ENCODE results near the gene CUX1.
"Not testable (repeated sequence)": the region's sequence is repeated elsewhere in the genome, so short reads cannot be mapped to it uniquely, and the experiment has no call there.

Gene CUX1

DNA sequence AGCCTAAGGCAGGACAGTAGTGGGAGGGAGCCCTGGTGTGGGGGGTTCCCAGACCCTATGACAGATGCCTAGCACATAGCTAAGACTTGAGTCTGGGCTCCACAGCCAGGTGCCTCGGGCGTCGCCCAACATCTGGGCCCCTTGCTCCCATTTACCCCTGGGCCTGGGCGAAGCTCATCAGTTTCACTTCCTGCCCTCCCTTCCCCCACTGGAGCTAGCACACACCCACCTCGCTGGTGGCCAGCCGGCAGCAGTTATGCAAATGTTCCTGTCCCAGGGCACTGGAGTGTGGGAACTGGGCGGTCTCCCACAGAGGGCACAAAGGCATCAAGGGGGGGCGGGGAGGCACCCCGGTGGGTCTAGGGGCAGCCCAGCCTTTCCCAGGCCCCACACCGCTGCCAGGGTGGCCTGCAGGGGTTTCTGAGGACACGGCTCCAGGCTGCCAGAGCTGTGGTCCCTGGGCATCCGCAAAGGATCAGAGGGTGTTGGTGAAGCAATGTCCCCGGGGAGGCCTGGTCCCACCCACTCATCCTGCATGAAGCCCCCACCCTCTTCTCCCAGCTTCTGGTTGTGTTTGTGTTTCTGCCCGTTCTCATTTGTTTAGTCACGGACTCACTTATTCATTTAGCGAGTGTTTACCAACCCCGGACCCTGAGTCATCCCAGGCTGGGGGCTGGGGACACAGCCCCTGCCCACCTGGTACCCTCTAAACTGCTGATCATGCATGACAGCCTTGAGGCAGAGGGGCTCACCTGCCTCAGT, 489.7 kb downstream of the CUX1 start:
- no peak for DNase-seq (ENCODE audit: low read depth in 2 of 2)

DNA sequence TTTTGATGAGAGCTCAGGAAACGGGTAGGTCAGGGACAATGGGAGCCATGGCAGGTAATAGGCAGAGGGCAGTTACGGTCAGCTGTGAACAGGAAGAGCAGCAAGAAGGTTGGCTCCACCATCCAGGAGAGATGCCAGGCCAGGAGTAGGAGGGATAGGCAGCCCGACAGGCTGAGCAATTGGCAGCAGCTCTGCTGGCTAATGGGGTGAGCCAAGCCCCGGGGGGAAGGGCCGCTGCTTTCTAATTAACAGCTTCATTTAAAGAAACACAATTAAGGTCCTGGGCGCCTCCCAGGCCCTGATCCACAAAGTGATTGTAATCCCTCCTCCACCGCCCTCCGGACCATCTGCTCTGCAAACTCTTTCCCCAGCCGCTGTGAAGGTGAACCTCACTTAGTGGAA, 493.0 kb downstream of the CUX1 start:
- no peak for DNase-seq (ENCODE audit: low read depth in 2 of 2)

DNA sequence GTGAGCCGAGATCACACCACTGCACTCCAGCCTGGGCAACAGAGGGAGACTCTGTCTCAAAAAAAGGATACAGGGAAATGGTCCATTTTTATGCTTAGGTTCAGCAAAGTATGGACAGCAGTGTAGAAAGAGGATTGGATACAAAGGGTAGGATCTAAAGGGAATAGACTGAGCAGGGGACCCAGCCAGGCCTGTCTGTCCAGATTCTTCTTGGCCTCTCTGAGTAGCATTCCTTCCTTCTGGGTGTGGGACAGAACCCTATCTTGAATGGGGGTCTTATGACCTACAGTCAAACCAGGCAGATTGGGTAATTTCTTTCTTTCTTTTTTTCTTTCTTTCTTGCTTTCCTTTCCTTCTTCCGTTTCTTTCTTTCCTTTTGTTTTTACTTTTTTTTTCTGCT, 494.9 kb downstream of the CUX1 start:
- no peak for DNase-seq (ENCODE audit: low read depth in 2 of 2)

DNA sequence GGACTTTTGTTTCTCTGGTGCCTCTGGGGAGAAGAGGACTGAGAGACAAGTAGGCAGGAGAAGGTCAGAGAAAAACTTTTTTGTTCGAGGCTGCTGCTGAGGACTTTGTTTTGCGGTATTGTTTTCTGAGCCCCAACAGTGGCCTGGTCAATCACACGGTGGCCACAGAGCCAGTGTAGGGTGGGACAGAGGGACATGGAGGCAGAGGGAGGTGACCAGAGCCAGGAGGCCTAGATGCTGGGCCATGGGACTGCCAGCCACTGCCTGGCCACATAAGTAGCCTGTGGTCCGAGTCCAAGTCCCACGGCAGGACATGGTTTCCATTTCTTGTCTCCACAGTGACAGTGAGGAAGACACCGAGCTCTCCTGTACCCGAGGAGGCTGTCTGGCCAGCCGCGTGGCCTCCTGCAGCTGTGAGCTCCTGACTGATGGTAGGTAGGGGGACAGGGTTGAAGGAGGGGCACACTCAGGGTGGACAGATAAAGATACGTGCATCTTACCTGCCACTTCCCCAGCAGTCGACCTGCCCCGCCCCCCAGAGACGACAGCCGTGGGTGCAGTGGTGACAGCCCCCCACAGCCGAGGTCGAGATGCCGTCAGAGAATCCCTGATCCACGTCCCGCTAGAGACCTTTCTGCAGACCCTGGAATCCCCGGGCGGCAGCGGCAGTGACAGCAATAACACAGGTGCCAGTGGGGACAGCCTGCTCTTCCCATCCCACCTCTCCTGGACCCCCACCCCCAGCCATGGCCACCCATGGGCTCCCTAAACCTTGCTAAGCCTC, 496.8 kb downstream of the CUX1 start:
- no peak for DNase-seq (ENCODE audit: low read depth in 2 of 2)

DNA sequence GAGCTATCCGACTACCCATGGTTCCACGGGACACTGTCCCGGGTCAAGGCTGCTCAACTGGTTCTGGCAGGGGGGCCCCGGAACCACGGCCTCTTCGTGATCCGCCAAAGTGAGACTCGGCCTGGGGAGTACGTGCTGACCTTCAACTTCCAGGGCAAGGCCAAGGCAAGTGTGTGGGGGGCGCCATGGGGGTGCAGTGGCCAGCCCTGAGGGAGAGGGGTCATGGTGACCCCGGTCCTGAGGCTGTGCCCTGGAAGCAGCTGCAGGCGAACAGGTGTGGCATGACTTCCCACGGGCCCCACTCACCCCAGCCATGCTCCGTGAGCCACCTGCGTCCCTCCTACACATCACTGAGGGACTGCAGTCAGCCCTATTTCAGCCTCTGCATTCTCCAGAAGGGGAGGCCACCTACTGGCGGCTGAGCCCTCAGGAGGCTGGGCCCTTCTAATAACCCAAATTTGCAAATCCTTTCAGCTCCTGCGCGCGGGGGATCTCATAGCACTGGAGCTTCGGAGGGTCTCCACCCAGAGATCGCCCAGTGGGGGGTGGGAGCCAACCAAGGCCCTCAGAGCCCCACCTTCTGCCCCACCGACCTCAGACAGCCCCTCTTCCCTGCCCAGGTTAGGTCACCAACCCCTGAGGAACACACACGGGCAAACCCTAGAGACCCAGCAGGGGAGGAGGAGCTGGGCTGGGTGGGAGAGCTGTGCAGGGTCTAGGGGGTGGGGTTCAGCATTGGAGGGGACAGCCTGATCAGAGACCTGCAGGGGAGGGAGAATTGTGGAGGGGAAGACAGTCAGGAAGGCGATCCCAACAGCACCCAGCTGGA, 500.0 kb downstream of the CUX1 start:
- DNase-seq (ENCODE audit: low read depth in 2 of 2) = no peak

DNA sequence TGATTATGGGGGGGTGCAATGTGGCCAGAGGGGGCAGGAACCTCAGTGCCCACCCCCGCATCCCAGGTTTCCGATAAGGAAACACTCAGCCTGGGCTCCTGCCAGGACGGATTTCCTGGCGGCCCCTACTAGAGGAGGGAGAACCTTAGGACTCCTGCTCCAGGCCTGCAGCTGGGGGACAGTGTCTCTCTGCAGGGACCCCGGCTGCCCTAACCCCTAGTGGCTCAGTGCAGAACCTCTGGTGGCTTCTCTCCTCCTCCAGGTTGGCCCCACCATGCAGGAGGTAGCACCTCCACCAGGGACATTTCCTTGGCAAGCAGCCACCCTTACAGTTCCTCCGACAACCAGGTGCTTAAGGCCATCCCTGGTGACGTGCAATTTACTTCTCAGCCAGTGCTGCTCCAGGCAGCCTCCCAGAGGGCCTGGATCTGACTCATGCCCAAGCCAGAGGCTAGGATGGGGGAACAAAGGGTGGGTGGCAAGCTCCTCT, 501.1 kb downstream of the CUX1 start:
- no peak for DNase-seq (ENCODE audit: low read depth in 2 of 2)

DNA sequence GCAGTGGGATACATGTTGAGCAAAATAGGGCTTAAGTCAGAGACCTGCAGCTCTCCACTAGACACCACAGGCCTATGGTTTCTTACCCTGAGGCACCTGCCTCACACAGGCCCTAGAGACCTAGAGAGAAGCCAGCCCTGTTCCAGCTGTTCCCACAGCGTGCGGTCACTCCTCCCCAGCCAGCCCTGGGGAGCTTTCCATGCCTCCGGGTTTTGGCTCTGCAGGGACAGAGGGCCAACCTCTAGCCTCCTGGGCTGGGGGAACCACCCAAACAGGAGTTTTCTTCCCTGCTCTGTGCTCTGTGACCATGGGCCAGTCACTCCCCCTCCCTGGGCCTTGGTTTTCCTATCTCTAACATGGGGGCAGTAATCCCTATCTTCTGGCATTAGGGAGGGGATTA, 502.2 kb downstream of the CUX1 start:
- DNase-seq (ENCODE audit: low read depth in 2 of 2) = no peak

DNA sequence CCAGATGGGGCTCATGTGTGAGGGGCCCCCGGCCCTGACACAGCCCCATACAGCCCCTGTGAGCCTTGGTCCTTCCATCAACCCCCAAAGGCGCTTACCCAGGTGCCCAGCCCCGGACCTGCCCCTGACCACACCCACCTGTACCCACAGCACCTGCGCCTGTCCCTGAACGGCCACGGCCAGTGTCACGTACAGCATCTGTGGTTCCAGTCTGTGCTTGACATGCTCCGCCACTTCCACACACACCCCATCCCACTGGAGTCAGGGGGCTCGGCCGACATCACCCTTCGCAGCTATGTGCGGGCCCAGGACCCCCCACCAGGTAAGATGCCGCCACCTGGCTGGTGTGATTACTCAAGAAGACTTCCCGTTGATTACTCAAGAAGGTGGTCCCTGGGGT, 502.8 kb downstream of the CUX1 start:
- DNase-seq (ENCODE audit: low read depth in 2 of 2) = no peak

DNA sequence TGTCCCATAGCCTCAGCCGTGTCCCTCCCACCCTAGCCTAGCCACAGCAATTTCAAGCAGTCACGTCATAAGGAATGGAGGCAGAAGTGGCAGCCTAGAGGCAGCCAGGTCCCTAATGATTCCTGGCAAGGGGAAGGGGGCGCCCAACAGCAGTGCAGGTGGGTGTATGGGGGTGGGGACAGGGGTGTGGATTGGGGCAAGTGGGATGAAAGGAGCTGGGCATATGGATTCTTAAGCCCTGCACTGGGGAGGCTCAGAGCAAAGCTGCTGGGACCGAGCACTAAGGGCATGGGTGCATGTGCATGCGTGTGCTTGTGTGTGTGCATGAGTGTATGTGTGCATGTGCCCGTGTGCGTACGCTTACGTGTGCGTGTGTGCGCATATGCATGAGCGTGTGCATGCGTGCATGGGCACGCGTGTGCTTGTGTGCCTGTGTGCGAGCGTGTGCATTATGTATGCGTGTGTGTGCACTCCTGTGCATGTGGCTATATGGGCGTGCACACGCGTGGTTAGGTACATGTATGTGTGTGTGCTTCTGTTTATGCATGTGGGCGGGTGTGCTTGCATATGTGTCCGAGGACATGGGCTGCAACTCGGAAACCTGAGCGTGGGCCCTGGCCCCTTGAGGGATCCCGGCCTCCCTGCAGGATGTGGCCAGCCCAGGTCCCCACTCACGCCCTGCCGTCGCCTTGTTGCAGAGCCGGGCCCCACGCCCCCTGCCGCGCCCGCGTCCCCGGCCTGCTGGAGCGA, 503.4 kb downstream of the CUX1 start:
- DNase-seq (ENCODE audit: low read depth in 2 of 2) = no peak

DNA sequence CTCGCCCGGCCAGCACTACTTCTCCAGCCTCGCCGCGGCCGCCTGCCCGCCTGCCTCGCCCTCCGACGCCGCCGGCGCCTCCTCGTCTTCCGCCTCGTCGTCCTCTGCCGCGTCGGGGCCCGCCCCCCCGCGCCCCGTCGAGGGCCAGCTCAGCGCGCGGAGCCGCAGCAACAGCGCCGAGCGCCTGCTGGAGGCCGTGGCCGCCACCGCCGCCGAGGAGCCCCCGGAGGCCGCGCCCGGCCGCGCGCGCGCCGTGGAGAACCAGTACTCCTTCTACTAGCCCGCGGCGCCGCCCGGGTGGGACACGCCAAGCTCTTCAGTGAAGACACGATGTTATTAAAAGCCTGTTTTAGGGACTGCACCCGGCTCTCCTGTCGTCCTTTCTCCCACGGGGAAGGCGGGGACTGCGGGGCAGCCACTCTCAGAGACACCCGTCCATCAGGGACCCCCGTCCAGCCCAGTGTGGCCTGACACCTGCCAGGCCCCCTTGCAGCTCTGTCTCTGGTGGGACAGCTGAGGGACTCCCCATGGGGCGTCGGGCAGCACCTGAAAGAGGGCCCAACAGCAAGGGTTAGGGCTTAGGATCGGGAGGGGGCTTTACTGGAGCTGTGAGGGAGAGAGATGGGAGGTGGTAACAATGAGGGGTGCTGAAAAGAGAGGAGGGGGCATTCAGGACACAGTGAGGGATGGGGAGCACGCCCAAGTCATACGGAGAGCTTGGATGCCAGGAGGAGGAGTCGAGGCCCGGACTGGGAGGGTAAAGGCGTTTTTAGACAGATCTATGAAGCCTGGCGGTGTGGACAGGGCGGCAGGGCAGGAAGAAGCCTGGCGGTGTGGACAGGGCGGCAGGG, 504.1 kb downstream of the CUX1 start:
- DNase-seq (ENCODE audit: low read depth in 2 of 2) = no peak

DNA sequence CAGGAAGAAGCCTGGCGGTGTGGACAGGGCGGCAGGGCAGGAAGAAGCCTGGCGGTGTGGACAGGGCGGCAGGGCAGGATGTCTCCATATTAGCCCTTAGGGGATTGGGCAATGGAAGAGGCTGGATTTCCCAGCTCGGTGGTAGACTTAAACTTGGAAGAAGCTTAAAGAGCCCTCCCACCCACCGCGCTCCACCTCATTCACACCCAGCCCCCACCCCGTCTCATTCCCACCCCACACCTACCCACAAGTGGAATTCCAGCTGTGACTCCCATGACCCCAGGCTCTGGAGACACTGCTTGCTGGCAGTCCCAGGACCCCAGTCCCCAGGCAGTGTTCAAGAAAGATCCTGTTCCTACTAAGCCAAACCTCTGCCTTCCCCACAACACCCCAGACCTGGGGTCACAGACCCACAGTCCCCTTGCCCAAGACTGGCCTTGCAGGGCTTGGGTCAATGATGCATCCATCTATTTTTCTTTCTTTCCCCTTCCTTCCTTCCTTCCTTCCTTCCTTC, 504.8 kb downstream of the CUX1 start:
- DNase-seq (ENCODE audit: low read depth in 2 of 2) = no peak

DNA sequence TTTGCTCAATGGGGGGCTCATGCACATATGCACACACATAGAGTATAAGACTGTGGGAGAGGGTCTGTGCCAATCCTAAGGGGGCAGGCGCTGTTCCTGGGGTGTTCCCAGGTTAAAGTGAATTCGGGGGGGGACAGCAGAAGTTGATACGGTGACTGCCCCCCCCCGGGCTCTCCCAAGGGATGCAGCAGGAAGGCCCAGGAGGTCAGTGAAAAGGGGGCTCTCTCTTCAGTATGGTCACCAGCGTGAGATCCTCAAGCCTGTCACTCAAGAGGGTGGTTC, 506.4 kb downstream of the CUX1 start:
- DNase-seq (ENCODE audit: low read depth in 2 of 2) = no peak

DNA sequence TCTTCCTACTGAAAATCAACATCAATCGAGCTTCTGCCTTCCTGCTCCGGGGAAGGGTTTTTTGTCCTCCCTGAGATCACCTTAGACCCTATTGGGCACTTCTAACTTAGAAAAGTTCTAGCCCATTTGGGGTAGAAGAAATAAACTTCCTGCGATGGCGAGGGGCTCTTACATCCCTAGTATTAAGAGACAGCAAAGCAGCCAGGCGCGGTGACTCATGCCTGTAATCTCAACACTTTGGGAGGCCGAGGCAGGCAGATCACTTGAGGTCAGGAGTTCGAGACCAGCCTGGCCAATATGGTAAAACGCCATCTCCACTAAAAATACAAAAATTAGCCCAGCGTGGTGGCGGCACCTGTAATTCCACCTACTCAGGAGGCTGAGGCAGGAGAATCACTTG, 507.7 kb downstream of the CUX1 start:
- DNase-seq (ENCODE audit: low read depth in 2 of 2) = not testable (repeated sequence)

DNA sequence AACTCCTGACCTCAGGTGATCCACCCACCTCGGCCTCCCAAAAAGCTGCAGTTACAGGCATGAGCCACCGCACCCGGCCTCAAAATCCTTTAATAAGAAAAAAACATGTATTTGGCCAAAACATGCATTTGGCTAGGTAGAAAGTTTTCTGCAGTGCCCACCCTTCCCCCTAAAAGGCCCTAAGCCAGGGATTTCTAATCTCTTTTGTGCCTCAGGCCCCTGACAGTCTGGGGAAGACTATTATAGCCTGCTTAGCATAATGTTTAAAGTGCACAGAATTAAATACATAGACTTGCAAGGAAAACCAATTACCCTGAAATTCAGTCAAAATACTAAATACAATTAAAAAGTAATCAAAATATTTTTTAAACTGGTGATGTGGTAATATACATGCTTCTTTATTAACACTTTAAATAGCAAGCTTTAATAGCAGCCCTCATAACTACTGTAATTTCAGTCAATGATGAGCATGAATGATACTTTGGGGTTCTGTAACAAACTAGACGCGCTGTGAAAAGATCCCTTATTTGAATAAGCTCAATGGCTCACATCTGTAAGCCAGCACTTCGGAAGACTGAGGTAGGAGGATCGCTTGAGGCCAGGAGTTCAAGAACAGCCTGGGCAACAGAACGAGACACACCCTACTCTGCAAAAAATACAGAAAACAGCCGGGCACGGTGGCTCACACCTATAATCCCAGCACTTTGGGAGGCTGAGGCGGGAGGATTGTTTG, 508.9 kb downstream of the CUX1 start:
- DNase-seq (ENCODE audit: low read depth in 2 of 2) = no peak

DNA sequence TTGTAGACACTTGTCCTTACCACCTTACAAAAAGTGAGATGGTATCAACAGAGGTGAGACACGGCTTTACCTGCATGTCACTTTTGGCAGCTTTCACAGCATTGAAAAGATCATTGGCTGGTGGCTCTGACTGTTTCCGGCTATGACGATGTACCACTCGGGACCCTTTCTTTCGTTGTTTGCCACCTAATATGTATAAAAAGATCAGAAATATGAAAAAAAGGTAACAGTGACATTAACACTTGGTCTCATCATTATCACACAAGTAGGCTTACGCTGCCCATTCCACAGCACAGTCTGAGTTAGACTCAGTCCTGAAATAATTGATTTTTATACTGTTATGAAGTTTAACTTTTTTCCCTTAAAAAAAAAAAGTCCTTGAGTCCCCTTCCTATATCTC, 509.8 kb downstream of the CUX1 start:
- DNase-seq (ENCODE audit: low read depth in 2 of 2) = not testable (repeated sequence)

DNA sequence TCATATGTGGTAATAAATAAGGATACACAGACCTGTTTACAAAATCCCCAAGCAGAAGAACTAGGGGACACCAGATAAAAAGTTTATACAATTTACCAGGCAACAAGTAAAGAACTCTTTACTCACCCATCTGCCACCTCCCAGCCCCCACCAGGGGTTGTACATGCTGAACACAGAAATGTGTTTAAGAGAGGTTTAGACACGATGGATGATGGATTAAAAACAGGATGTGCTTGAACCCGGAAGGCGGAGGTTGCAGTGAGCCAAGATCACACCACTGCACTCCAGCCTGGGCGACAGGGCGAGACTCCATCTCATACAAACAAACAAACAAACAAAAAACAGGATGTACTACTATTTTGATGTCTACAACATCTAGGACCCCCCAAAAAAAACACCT, 511.4 kb downstream of the CUX1 start:
- DNase-seq (ENCODE audit: low read depth in 2 of 2) = not testable (repeated sequence)

DNA sequence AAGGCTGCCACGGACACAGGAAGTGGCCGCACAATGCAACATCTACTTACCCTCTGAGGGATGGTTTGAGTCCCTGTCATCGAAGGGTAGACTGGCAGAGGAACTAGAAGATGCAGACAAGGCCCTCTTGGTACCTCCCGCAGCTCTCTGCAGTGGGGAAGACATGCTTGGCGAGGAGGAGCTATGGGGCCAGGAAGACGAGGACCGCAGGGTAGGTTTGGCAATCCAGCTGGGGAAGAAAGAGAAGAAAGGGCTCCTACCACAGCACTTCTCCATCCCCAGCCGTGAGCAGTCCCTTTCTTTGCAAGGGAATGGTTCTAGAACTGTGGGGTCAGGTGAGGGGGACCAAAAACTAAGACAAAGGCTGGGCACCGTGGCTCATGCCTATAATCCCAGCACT, 511.9 kb downstream of the CUX1 start:
- DNase-seq (ENCODE audit: low read depth in 2 of 2) = not testable (repeated sequence)

DNA sequence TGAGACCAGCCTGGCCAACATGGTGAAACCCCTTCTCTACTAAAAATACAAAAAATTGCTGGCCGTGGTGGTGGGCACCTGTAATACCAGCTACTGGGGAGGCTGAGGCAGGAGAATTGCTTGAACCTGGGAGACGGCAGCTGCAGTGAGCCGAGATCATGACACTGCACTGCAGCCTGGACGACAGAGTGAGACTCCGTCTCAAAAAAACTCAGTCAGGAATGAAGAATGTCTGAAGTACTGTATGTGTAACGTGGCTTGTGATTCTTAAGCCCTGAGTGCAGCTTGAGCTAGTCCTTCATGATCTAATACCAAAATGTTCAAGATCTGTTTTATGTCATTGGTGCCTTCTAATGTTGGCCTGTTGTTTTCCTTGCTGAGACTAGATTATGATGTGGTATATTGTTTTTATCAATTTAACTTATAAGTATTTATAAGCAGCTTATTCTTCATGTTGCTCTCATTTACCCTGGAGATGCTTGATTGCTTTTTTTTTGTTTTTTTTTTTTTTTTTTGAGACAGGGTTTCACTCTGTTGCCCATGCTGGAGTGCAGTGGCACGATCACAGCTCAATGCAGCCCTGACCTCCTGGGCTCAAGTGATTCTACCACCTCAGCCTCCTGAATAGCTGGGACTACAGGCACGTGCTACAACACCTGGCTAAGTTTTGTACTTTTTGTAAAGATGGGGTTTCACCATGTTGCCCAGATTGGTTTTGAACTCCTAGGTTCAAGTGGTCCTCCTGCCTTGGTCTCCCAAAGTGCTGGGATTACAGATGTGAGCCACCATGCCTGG, 513.4 kb downstream of the CUX1 start:
- not testable (repeated sequence) for DNase-seq (ENCODE audit: low read depth in 2 of 2)

All from stimulated activated CD8-positive, alpha-beta memory T cell treated with anti-CD3 and anti-CD28 coated beads, Interleukin-7, amount 100 ng/mL, for 4 hours (primary cell).